T follicular helper cell (primary cell): Measurements from ENCODE around the gene ABCG8.

ENCODE experiments used
- DNase-seq: peaks from one replicate; pipeline ENCODE4 v3.0.0-alpha.2; 2020; ENCODE audit warnings: low read depth
- total RNA-seq, 2 experiments: gene quantifications; one replicate each; lab custom pipeline; 2026; lab: John Stamatoyannopoulos, UW

The ABCG8 gene
- 0 to 0.04 reads per million in 2 experiments for total RNA-seq

DNA sequence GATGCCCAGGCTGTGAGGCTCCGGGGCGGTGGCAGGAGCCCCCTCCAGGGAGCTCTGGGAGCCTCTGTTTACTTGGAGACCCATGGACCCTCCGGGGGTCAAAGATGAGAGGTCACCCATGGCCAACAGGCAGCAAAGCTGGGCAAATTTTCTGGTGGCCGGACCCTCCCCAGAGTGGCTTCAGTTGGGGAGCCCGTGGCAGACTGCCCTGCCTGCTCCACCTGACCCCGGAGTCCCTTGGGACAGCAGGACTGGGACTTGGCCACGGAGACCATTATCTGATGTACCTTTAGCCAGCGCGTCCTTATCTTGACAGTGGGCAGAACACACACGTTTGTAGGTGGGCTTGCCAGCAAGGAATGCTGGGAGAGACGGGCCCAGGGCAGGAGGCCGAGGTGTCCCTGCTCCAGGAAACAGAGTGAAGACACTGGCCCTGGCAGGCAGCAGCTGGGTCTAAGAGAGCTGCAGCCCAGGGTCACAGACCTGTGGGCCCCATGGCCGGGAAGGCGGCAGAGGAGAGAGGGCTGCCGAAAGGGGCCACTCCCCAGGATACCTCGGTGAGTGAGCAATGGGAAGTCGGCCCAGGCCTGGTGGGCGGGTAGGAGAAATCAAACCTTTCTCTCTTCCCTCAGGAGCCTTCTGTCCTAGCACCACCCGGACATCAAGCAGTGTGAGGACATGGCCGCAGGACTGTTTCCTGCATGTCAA is at the start of gene ABCG8, which contains the start of gene ABCG5:
Gene ABCG8, plus strand, starts transcription at position 412 of the 708 bp plus-strand sequence. Its CDS starts 83 bp downstream, at position 495.
Gene ABCG5, minus strand, starts transcription at position 280 of the 708 bp plus-strand sequence. Its CDS starts 160 bp downstream, at position 120.
- no peak for DNase-seq

GRCh38 chr2:43790147-43790546 is 48.6 kb upstream of the ABCG8 start:
- DNase-seq: no peak

GRCh38 chr2:43791035-43791765 is 47.6 kb upstream of the ABCG8 start:
- DNase-seq: no peak

GRCh38 chr2:43792653-43793052 is 46.1 kb upstream of the ABCG8 start:
- no peak for DNase-seq

DNA sequence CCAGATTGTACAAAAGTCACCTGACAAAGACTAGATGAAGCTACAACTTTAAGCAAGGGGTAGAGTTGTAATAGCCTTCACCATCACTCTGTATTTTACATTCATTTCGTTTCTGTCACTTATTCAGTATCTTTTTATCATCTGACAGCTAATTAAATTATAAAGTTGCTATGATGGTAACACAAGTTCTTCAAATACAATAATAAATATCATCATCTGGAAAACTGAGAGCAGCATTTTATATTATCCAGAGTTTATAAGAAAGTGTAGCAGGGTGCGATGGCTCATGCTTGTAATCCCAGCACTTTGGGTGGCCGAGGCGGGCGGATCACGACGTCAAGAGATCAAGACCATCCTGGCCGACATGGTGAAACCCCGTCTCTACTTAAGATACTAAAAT is 43.8 kb upstream of the ABCG8 start:
- DNase-seq: no peak

GRCh38 chr2:43796206-43796605 is 42.6 kb upstream of the ABCG8 start:
- DNase-seq: no peak

GRCh38 chr2:43798300-43798699 is 40.5 kb upstream of the ABCG8 start:
- DNase-seq: no peak

DNA sequence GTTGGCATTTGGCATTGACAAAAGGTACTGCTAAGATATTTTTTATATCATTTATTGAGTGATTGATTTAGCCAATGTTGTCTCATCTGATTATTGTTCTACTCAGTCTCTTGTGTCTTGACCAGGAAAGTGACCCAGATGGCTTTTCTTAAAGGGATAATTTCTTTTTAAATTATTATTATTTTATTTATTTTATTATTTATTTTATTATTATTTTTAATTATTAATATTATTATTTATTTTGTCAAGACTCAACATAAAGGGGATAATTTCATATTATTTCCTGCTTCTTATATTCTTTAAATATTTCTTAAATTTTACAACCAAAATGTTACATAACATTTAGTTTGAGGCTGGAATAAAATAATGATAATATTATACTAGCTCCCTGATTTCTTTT is 37.9 kb upstream of the ABCG8 start:
- no peak for DNase-seq

- no peak for DNase-seq
Measured at GRCh38 chr2:43802135-43802534, 36.6 kb upstream of the ABCG8 start.

DNA sequence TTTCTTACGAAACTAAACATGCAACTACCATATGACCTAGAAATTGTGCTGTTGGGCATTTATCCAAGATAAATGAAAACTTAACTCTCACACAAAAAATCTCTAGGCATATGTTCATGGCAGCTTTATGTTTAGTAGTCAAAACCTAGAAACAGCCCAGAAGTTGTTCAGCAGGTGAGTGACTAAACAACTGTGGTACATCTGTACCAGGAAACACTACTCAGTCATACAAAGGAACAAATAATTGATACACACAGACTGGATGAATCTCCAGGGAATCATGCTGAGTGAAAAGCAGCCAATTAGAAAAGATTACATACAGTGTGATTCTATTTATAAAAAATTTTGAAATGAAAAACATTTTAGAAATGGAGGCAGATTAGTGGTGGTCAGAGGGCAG is 35.7 kb upstream of the ABCG8 start:
- DNase-seq: no peak

DNA sequence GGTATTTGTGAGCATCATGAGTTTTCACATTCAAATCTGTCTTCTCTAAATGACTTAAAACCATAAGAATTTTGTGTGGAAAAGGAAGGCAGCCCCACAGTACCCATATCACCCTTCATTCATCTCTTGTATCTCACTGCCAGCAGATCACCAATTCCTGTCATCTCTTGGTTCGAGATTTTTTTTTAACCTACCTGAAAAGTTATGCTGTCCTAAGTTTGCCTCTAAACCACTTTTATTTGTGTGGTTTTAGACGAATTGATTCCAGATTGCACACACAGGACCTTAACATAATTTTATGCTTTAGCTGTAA is 32.1 kb upstream of the ABCG8 start:
- no peak for DNase-seq

- DNase-seq: no peak
Measured at GRCh38 chr2:43810452-43810851, 28.3 kb upstream of the ABCG8 start.

GRCh38 chr2:43810888-43811287 is 27.9 kb upstream of the ABCG8 start:
- DNase-seq: no peak

DNA sequence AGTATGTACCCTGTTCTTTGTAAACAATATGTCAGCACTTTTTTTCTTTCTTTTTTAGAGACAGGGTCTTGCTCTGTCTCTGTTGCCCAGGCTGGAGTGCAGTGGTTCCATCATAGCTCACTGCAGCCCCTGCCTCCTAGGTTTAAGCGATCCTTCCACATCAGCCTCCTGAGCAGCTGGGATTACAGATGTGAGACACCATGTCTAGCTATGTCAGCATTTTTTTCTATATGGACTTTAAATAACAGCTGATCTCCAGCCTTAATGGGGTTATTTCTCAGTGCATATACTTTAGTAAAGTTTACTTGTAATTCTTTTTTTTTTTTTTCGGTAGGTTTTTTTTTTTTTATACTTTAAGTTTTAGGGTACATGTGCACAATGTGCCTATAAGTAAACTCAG is 26.8 kb upstream of the ABCG8 start:
- no peak for DNase-seq

- DNase-seq: no peak
Measured at GRCh38 chr2:43812947-43813346, 25.8 kb upstream of the ABCG8 start.

DNA sequence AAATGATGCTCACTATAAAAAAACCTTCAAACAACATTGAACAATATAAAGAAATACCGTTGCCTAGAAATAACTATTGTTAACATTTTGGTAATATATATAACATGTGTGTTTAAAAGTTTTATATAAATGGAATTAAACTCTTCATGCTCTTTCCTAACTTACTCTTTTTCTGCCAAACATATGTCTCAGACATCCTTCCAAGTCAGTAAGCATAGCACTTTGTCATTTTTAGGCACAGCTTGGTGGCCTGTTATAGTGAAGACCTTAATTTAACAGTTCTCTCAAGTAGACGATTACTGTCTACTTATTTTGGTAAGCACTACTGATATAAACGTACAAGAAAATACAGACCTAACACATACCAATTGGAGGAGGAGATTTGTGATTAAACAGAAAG is 24.1 kb upstream of the ABCG8 start:
- no peak for DNase-seq

DNA sequence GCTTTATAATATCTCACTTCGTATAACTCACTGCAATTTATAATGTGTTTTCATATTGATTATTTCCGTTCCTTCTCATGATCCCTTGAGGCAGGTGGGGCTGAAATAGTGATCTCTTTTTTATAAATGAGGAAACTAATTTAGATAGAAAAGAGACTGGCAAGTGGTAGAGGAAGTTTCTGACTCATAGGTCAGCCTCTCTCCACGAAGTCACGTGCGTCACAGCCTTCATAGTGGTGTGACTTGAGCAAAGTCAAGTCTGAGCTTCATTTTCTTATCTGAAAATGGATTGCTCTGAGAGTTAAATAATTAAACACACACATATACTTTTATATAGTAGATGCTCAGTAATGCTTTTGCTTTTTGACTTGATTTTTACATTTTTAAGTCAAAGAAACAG is 20.0 kb upstream of the ABCG8 start:
- DNase-seq: no peak

GRCh38 chr2:43819491-43820163 is 19.1 kb upstream of the ABCG8 start:
- DNase-seq: no peak

DNA sequence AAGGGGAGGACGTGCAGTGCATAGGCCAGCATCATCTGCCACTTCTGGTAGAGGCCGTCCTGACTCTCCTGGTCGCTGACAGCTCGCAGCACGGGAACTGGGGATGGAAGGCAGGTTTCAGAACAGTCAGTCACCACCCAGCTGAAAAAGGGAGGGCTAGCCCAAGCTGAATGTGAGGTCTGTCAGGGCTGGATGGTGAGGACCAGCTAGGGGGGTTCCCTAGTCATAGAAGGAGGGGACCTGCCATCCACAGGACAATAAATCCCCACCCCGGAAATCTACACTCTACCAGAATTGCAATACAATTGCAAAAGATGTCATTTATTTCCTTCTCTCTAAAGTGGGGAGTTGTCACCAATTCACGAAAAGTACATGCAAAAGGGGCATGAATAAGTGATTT is 15.9 kb upstream of the ABCG8 start:
- DNase-seq: no peak

DNA sequence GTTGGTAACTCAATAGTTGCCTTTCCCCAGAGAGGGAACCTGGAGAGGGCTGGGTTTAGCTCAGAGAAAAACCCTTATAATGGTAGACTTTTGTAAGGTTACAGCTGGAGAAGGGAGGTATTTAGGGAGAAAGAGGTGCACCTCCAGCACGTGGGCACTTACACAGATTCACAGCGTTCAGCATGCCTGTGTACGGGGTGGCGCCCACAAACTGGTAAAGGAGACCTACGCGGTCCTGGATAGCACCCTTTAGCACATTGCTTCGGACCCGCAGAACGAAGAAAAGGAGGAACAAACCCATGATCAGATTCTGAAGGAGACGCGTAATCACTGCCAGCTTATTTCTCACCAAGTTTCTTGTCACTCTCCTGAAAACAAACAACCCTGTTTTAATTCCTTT is 15.0 kb upstream of the ABCG8 start:
- no peak for DNase-seq

DNA sequence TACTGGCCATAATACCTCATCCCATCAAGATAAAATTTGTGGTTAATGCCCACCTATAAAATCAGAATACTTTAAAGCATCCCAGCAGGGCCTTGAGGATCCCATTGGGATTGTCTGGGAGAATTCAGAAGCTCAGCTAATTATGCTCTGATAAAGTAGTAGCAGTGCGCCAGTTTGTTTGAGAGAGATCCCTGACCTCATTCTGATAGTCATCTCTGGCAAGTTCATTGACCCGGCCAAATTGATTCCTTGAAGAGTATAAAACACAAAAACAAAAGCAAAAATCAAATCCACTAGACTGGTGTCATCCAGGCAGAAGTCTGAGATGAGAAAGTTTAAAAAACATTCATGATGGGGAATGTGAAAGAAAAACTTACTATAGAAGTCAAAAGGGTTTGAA is 14.3 kb upstream of the ABCG8 start:
- DNase-seq: no peak

GRCh38 chr2:43824951-43825493 is 13.7 kb upstream of the ABCG8 start:
- DNase-seq: no peak

DNA sequence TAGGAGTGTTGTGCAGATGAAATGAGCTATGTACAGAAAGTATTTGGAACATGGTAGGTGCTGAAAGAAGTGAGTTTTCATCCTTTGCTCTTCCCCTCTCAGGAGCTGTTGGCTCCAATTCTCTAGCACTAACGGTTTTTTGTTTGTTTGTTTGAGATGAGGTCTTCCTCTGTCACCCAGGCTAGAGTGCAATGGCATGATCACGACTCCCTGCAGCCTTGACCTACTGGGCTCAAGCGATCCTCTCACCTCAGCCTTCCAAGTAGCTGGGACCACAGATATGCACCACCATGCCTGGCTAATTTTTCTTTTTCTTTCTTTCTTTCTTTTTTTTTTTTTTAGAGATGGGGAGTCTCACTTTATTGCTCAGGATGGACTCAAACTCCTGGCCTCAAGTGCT is 12.9 kb upstream of the ABCG8 start:
- DNase-seq: no peak
